Measurements from ENCODE around the gene MMEL1. TPM values are rescaled to one million over a fixed set of nuclear protein-coding genes. Genes with fewer than 3 reads are reported as not detected.

Gene MMEL1
- total and polyA plus RNA-seq, 2 of the 13 experiments (the other 11 are each of a cell fraction or from before 2014, with no cell fraction given) = 0.48 TPM; not detected in 1

DNA sequence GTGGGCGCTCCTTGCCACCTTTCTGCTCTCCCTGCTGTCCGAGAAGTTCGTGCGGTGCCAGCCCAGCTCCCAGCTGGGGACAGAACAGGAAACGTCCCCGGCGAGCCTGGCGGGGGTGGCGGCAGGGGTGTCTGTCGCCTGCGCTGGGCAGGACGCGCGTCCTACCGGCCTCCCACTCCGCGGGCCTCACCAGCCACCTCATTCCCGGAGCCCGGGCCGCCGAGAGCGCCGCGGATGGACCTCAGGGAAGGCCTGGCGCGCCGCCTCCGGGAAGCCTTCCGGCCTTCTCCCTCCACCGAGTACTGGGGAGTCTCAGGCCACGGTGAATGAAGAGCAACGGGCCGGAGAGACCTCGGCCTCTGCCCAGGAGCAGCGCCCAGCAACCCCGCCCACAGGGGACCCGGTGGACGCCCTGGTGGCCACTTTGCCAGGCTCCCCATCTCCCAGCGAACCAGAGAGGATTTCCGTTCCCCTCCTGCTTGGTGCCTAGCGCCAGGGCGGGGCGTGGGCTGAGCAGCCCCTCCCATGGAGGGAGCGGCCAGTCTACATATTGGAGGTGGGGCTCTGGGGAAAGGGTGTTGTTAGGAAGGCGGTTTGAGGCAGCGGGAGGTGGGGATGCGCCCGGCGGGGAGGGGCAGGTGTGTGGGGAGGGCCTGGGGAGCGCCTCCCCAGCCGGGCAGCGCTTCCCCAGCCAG, 86.2 kb downstream of the MMEL1 start (continued):
- TF ChIP-seq, protein P1, sequence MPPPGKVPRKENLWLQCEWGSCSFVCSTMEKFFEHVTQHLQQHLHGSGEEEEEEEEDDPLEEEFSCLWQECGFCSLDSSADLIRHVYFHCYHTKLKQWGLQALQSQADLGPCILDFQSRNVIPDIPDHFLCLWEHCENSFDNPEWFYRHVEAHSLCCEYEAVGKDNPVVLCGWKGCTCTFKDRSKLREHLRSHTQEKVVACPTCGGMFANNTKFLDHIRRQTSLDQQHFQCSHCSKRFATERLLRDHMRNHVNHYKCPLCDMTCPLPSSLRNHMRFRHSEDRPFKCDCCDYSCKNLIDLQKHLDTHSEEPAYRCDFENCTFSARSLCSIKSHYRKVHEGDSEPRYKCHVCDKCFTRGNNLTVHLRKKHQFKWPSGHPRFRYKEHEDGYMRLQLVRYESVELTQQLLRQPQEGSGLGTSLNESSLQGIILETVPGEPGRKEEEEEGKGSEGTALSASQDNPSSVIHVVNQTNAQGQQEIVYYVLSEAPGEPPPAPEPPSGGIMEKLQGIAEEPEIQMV (CRISPR knock-in tag; IDR thresholded peaks at IDR 0.05; ENCODE audit: low read depth) = no peak
- TF ChIP-seq FLYWCH1 (CRISPR knock-in tag; IDR thresholded peaks at IDR 0.05) (no peak), ZNF33A (CRISPR knock-in tag; IDR thresholded peaks at IDR 0.05; ENCODE audit: borderline replicate concordance) (no peak), YY1 (IDR thresholded peaks at IDR 0.05; ENCODE audit: insufficient read depth, insufficient replicate concordance, low read depth, low read length) (no peak), LCORL (IDR thresholded peaks at IDR 0.05) (no peak), LCORL (CRISPR knock-in tag; IDR thresholded peaks at IDR 0.05) (peak; percentile 10; the same call in 1 of the 2 replicates), HDAC1 (CRISPR knock-in tag; IDR thresholded peaks at IDR 0.05) (peak; percentile 79), GTF3A (CRISPR knock-in tag; conservative IDR thresholded peaks at IDR 0.05) (no peak), KLF6 (CRISPR knock-in tag; IDR thresholded peaks at IDR 0.05) (no peak), PITX1 (CRISPR knock-in tag; IDR thresholded peaks at IDR 0.05) (peak; percentile 32; the same call in 1 of the 2 replicates), MAZ (IDR thresholded peaks at IDR 0.05; ENCODE audit: borderline replicate concordance, low read depth, low read length) (peak; percentile 49; the same call in 1 of the 2 replicates), MAZ (CRISPR knock-in tag; IDR thresholded peaks at IDR 0.05; ENCODE audit: low read depth) (peak; percentile 19; the same call in 1 of the 2 replicates), ZNF34 (CRISPR knock-in tag; IDR thresholded peaks at IDR 0.05; ENCODE audit: borderline replicate concordance) (no peak), CHCHD3 (CRISPR knock-in tag; IDR thresholded peaks at IDR 0.05) (0 out of 2 replicates have a peak, but pooled peaks have one; percentile 50), ZNF567 (CRISPR knock-in tag; IDR thresholded peaks at IDR 0.05; ENCODE audit: borderline replicate concordance) (no peak; the same call in 1 of the 2 replicates), RBM39 (IDR thresholded peaks at IDR 0.05; ENCODE audit: low read depth, low read length, poor library complexity, severe bottlenecking) (peak; percentile 30), NBN (conservative IDR thresholded peaks at IDR 0.05) (no peak)
- TF ChIP-seq, protein P2, sequence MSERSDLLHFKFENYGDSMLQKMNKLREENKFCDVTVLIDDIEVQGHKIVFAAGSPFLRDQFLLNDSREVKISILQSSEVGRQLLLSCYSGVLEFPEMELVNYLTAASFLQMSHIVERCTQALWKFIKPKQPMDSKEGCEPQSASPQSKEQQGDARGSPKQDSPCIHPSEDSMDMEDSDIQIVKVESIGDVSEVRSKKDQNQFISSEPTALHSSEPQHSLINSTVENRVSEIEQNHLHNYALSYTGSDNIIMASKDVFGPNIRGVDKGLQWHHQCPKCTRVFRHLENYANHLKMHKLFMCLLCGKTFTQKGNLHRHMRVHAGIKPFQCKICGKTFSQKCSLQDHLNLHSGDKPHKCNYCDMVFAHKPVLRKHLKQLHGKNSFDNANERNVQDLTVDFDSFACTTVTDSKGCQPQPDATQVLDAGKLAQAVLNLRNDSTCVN (CRISPR knock-in tag; IDR thresholded peaks at IDR 0.05; ENCODE audit: borderline replicate concordance) = peak; percentile 27; the same call in 1 of the 2 replicates
- TF ChIP-seq, protein P3, sequence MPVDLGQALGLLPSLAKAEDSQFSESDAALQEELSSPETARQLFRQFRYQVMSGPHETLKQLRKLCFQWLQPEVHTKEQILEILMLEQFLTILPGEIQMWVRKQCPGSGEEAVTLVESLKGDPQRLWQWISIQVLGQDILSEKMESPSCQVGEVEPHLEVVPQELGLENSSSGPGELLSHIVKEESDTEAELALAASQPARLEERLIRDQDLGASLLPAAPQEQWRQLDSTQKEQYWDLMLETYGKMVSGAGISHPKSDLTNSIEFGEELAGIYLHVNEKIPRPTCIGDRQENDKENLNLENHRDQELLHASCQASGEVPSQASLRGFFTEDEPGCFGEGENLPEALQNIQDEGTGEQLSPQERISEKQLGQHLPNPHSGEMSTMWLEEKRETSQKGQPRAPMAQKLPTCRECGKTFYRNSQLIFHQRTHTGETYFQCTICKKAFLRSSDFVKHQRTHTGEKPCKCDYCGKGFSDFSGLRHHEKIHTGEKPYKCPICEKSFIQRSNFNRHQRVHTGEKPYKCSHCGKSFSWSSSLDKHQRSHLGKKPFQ (CRISPR knock-in tag; IDR thresholded peaks at IDR 0.05; ENCODE audit: insufficient replicate concordance) = peak; percentile 32
- TF ChIP-seq, protein P4, sequence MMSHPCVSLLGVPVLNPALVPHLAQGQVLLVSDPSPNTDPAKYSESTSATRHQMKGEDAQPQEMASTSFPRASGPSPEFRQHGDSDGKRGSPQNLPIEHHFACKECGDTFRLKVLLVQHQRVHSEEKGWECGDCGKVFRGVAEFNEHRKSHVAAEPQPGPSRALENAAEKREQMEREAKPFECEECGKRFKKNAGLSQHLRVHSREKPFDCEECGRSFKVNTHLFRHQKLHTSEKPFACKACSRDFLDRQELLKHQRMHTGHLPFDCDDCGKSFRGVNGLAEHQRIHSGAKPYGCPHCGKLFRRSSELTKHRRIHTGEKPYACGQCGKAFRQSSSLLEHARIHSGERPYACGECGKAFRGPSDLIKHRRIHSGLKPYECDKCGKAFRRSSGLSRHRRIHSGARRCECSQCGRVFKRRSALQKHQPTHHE (CRISPR knock-in tag; IDR thresholded peaks at IDR 0.05; ENCODE audit: borderline replicate concordance) = no peak
- TF ChIP-seq, protein P5, sequence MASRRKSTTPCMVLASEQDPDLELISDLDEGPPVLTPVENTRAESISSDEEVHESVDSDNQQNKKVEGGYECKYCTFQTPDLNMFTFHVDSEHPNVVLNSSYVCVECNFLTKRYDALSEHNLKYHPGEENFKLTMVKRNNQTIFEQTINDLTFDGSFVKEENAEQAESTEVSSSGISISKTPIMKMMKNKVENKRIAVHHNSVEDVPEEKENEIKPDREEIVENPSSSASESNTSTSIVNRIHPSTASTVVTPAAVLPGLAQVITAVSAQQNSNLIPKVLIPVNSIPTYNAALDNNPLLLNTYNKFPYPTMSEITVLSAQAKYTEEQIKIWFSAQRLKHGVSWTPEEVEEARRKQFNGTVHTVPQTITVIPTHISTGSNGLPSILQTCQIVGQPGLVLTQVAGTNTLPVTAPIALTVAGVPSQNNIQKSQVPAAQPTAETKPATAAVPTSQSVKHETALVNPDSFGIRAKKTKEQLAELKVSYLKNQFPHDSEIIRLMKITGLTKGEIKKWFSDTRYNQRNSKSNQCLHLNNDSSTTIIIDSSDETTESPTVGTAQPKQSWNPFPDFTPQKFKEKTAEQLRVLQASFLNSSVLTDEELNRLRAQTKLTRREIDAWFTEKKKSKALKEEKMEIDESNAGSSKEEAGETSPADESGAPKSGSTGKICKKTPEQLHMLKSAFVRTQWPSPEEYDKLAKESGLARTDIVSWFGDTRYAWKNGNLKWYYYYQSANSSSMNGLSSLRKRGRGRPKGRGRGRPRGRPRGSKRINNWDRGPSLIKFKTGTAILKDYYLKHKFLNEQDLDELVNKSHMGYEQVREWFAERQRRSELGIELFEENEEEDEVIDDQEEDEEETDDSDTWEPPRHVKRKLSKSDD (CRISPR knock-in tag; IDR thresholded peaks at IDR 0.05; ENCODE audit: low read depth) = no peak

Measured in HepG2 (cell line).